Mesenchymal stem cell (in vitro differentiated cells and primary cell): Measurements from ENCODE around the gene RALGAPA2.
A peak's percentile ranks its signal among the peaks of the same experiment; 100 is the strongest.

Experiments
- DNase-seq: peaks from one replicate; pipeline ENCODE4 v3.0.0-alpha.2; 2013
- H2AFZ ChIP-seq: one replicate; pipeline ENCODE4 v1.6.1; 2013; ENCODE audit warnings: low read depth, mild to moderate bottlenecking, control low read depth, inconsistent platforms, low read length, moderate library complexity
- H2AK5ac ChIP-seq: 2 replicates; pipeline ENCODE4 v1.6.1; 2013; ENCODE audit warnings: low read length, moderate library complexity, mild to moderate bottlenecking, inconsistent platforms; ENCODE audit not compliant: severe bottlenecking
- H2BK120ac ChIP-seq: one replicate; pipeline ENCODE4 v1.6.1; 2013; ENCODE audit warnings: low read depth, mild to moderate bottlenecking, inconsistent platforms, low read length, moderate library complexity
- H2BK12ac ChIP-seq, 2 experiments: one replicate each; pipeline ENCODE4 v1.6.1; 2013; ENCODE audit warnings: inconsistent platforms in 2 of 2, low read length in 2 of 2, mild to moderate bottlenecking in 2 of 2, moderate library complexity in 2 of 2, control low read depth in 1 of 2
- H2BK15ac ChIP-seq: one replicate; pipeline ENCODE4 v1.6.1; 2013; ENCODE audit warnings: mild to moderate bottlenecking, low read depth, inconsistent platforms; ENCODE audit not compliant: poor library complexity, severe bottlenecking
- H2BK5ac ChIP-seq: 2 replicates; pipeline ENCODE4 v1.6.1; 2013; ENCODE audit warnings: low read depth, mild to moderate bottlenecking, low read length, control low read depth, inconsistent platforms; ENCODE audit not compliant: poor library complexity, severe bottlenecking
- H3K14ac ChIP-seq, 2 experiments: one replicate each; pipeline ENCODE4 v1.6.1; 2013; ENCODE audit warnings: inconsistent platforms in 2 of 2, low read length in 2 of 2, control low read depth in 1 of 2, mild to moderate bottlenecking in 1 of 2, moderate library complexity in 1 of 2
- H3K18ac ChIP-seq, 2 experiments: one replicate each; pipeline ENCODE4 v1.6.1; 2013; ENCODE audit warnings: inconsistent platforms in 2 of 2, low read length in 2 of 2, control low read depth in 1 of 2, low read depth in 1 of 2, mild to moderate bottlenecking in 1 of 2
- H3K23ac ChIP-seq, 2 experiments: one replicate each; pipeline ENCODE4 v1.6.1; 2013; ENCODE audit warnings: inconsistent platforms in 2 of 2, low read length in 2 of 2, mild to moderate bottlenecking in 2 of 2, moderate library complexity in 2 of 2, control low read depth in 1 of 2
- H3K27ac ChIP-seq: 2 replicates; pipeline ENCODE4 v1.5.1; 2013; ENCODE audit warnings: mild to moderate bottlenecking, moderate library complexity, low read length, control low read depth, inconsistent platforms; ENCODE audit not compliant: poor library complexity, severe bottlenecking
- H3K27me3 ChIP-seq, 2 experiments: 2 replicates each; pipeline versions ENCODE4 v1.6.1 to v1.7.0; 2013; ENCODE audit warnings: low read length in 2 of 2, mild to moderate bottlenecking in 2 of 2, moderate library complexity in 2 of 2, control low read depth in 1 of 2, inconsistent platforms in 1 of 2; ENCODE audit not compliant: control insufficient read depth in 1 of 2, insufficient read depth in 1 of 2
- H3K36me3 ChIP-seq, 2 experiments: 2 replicates each; pipeline versions ENCODE4 v1.6.1 to v1.7.0; 2013; ENCODE audit warnings: low read length in 2 of 2, control low read depth in 1 of 2, inconsistent platforms in 1 of 2, low read depth in 1 of 2, mild to moderate bottlenecking in 1 of 2; ENCODE audit not compliant: insufficient read depth in 2 of 2, control insufficient read depth in 1 of 2
- H3K4ac ChIP-seq, 2 experiments: one replicate each; pipeline ENCODE4 v1.6.1; 2013; ENCODE audit warnings: inconsistent platforms in 2 of 2, low read length in 2 of 2, mild to moderate bottlenecking in 2 of 2, moderate library complexity in 2 of 2, control low read depth in 1 of 2, low read depth in 1 of 2
- H3K4me1 ChIP-seq: 2 replicates; pipeline ENCODE4 v1.6.1; 2013; ENCODE audit warnings: low read depth, low read length, control low read depth; ENCODE audit not compliant: control insufficient read depth, insufficient read depth
- H3K4me2 ChIP-seq: 2 replicates; pipeline ENCODE4 v1.6.1; 2013; ENCODE audit warnings: low read length, mild to moderate bottlenecking, inconsistent platforms; ENCODE audit not compliant: poor library complexity, severe bottlenecking
- H3K4me3 ChIP-seq, 2 experiments: 2 replicates each; pipeline versions ENCODE4 v1.5.1 to v1.7.0; 2013; ENCODE audit warnings: low read length in 2 of 2, mild to moderate bottlenecking in 2 of 2, control low read depth in 1 of 2, low read depth in 1 of 2; ENCODE audit not compliant: insufficient read depth in 1 of 2
- H3K79me1 ChIP-seq: replicated peaks from 2 replicates; pipeline ENCODE4 v1.6.1; 2013; ENCODE audit warnings: mild to moderate bottlenecking, control low read depth, low read length, inconsistent platforms; ENCODE audit not compliant: poor library complexity, severe bottlenecking
- H3K9ac ChIP-seq: 2 replicates; pipeline ENCODE4 v1.7.0; 2013; ENCODE audit warnings: mild to moderate bottlenecking, low read length, moderate library complexity
- H3K9me3 ChIP-seq: 2 replicates; pipeline ENCODE4 v1.7.0; 2013; ENCODE audit warnings: mild to moderate bottlenecking, low read length; ENCODE audit not compliant: control insufficient read depth
- H4K8ac ChIP-seq: one replicate; pipeline ENCODE4 v1.6.1; 2013; ENCODE audit warnings: inconsistent platforms, mild to moderate bottlenecking, low read length, moderate library complexity
- H4K91ac ChIP-seq: one replicate; pipeline ENCODE4 v1.6.1; 2013; ENCODE audit warnings: mild to moderate bottlenecking, low read length, inconsistent platforms
- WGBS: methylation state at CpG from one replicate; pipeline ENCODE4 v1.1.7; 2013; ENCODE audit warnings: mixed read lengths; 5-methylcytosine and 5-hydroxymethylcytosine counted together

The RALGAPA2 gene

GRCh38 chr20:20396794-20397193 is 315.6 kb downstream of the RALGAPA2 start:
- no peaks in the 10 kb centered on the region for H3K27me3 ChIP-seq

DNA sequence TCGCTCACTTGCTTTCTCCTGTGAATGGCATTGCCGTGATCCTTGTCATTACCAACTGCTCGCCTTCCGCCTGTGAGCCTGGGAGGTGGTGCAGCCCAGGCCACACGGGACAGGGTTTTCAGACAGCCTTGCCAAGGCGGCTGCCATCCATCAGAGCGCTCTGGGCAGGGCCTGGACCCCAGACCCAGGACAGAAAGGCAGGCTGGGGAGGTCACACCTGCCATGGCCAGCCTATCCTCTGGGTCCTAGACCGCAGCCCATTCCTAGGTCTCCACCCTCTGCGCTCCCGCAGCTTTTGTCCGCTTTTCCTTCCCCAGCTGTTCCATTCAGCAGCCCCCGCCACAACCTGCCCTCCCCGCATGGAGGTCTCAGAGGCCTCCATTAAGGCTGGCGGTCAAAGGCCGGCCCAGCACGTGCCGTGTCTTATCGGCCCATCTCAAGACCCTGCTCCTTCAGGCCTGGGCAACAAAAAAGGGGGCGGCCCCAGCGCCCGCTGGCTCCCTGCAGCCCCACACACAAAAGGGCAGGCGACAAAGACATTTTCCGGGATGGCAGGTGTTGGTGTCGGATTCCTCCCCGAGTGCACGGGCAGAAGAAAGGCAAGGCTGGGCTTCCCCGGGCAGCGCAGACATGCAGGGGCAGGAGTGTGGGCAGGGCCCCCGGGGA is 316.4 kb downstream of the RALGAPA2 start:
- Histone ChIP-seq H3K4me1 (peaks cover 10% of the 10 kb centered on the region), H4K91ac (no peak overlapping the region), H3K9me3 (no peaks in the 10 kb centered on the region), H3K4me2 (no peak overlapping the region), H2AFZ (no peak overlapping the region), H2BK15ac (no peak overlapping the region), H2AK5ac (no peak overlapping the region), H3K9ac (no peak overlapping the region), H2BK120ac (no peak overlapping the region), H3K4ac (no peak overlapping the region), H3K18ac (no peak overlapping the region), H4K8ac (no peak overlapping the region), H3K27ac (no peak overlapping the region), H2BK12ac (no peak overlapping the region), H3K36me3 (peaks cover 0 to 8% of the 10 kb centered on the region in 2 experiments), H3K14ac (no peak overlapping the region), H2BK5ac (no peak overlapping the region), H3K4me3 (no peak overlapping the region), H3K27me3 (no peaks in the 10 kb centered on the region), H3K79me1 (no peaks in the 10 kb centered on the region), H3K23ac (no peak overlapping the region)
- no peak for DNase-seq
- 89% methylated on average over 29 of the region's 29 CpGs for WGBS

More at GRCh38 chr20:20396794-20397193, 315.6 kb downstream of the RALGAPA2 start:
- Histone ChIP-seq H3K4me2 (no peak overlapping the region), H4K8ac (no peak overlapping the region), H3K4ac (no peak overlapping the region), H2BK12ac (no peak overlapping the region), H2BK5ac (no peak overlapping the region), H2BK15ac (no peak overlapping the region), H3K79me1 (no peaks in the 10 kb centered on the region), H3K9me3 (no peaks in the 10 kb centered on the region), H4K91ac (no peak overlapping the region), H3K36me3 (peaks cover 0 to 2% of the 10 kb centered on the region in 2 experiments), H3K18ac (no peak overlapping the region), H3K4me3 (no peak overlapping the region), H3K9ac (no peak overlapping the region), H2AFZ (no peak overlapping the region), H3K23ac (no peak overlapping the region), H3K4me1 (peaks cover 10% of the 10 kb centered on the region), H2BK120ac (no peak overlapping the region), H3K27ac (no peak overlapping the region), H3K14ac (no peak overlapping the region), H2AK5ac (no peak overlapping the region)
- WGBS, result 91% methylated on average over 3 of the region's 3 CpGs
- DNase-seq, result no peak

- H3K18ac ChIP-seq, result no peak overlapping the region
- no peak overlapping the region for H3K9ac ChIP-seq
- no peak overlapping the region for H2BK120ac ChIP-seq
- H3K27ac ChIP-seq, result no peak overlapping the region
- H4K91ac ChIP-seq, result no peak overlapping the region
- no peak overlapping the region for H2AFZ ChIP-seq
- no peak overlapping the region for H2BK12ac ChIP-seq
- H3K79me1 ChIP-seq, result no peaks in the 10 kb centered on the region
- H3K27me3 ChIP-seq, result no peaks in the 10 kb centered on the region
- H4K8ac ChIP-seq, result no peak overlapping the region
- H3K36me3 ChIP-seq, result peaks cover 0 to 8% of the 10 kb centered on the region in 2 experiments
- DNase-seq, result no peak
- H2BK5ac ChIP-seq, result no peak overlapping the region
- H3K4me3 ChIP-seq, result no peak overlapping the region
- WGBS, result 96% methylated on average over 12 of the region's 12 CpGs
- no peak overlapping the region for H3K4ac ChIP-seq
- no peak overlapping the region for H3K23ac ChIP-seq
- H3K9me3 ChIP-seq, result no peaks in the 10 kb centered on the region
- H3K4me1 ChIP-seq, result peaks cover 8% of the 10 kb centered on the region
- no peak overlapping the region for H3K4me2 ChIP-seq
- no peak overlapping the region for H2AK5ac ChIP-seq
- no peak overlapping the region for H3K14ac ChIP-seq
- no peak overlapping the region for H2BK15ac ChIP-seq
Measured at GRCh38 chr20:20395087-20395486, 317.4 kb downstream of the RALGAPA2 start.

DNA sequence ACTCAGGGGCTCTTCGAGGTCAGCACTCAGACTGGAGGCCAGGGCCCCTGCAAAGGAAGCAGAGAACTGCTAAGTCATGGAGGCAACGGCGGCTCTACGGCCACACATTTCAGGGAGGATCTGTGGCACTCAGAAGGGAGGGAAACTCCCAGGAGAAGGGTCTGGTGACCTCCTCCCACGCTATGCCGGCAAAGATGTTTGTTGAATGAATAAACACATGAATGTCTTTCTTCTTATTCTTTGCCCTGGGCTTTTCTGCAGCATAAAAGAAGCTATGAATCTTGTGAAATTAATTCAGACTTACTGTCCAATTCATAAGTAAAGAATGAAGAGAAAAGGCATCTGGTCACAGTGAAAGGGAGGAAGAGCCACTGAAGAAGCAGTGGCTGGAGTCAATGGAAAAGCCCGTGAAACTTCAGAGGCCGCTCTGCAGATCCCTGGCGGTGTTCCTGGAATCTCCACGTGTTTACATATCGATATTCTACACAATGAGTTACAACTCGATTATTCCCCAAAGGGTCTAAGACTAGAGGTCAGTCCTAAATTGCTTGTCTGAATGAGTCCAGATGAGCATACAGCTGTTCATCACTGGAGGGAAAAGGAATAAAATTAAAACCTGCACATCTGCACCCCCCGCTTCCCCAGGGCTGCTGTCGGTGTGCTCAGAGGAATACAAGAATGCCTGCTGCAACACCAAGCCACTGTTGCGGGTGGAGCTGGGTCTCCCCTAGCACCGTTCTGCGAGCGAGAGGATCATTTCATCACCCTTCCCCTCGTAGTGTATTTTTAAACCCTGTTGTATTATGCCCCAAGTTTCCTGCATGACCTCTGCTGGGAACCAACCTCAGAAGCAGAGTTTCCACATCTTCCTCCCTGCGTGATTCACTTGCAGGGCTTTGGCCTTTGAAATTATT is 319.0 kb downstream of the RALGAPA2 start:
- Histone ChIP-seq H3K27ac (no peak overlapping the region), H4K91ac (no peak overlapping the region), H3K18ac (no peak overlapping the region), H2BK120ac (no peak overlapping the region), H2AFZ (no peak overlapping the region), H3K9ac (peak overlapping the region; percentile 57), H3K27me3 (no peaks in the 10 kb centered on the region), H2BK5ac (no peak overlapping the region), H3K4me3 (peak overlapping the region in 1 of 2 experiments; percentile 37), H4K8ac (no peak overlapping the region), H3K79me1 (no peaks in the 10 kb centered on the region), H3K14ac (peak overlapping the region in 1 of 2 experiments; percentile 48), H2BK15ac (no peak overlapping the region), H3K4ac (no peak overlapping the region), H3K36me3 (peaks cover 0 to 8% of the 10 kb centered on the region in 2 experiments), H2AK5ac (no peak overlapping the region), H3K23ac (no peak overlapping the region), H2BK12ac (no peak overlapping the region), H3K4me1 (no peaks in the 10 kb centered on the region), H3K4me2 (no peak overlapping the region), H3K9me3 (no peaks in the 10 kb centered on the region)
- peak; percentile 57 for DNase-seq
- WGBS, result 82% methylated on average over 18 of the region's 20 CpGs
